Aorta (tissue), 5 donors: ENCODE data around the gene PPP1CC. TPM values are rescaled to one million over a fixed set of nuclear protein-coding genes. Genes with fewer than 3 reads are reported as not detected.

Experiments
- ATAC-seq: fragments of 200-7000 bp; cut with Tn5 transposase; one replicate; pipeline ENCODE4 v1.9.1; 2022; ENCODE audit warnings: moderate library complexity; ENCODE audit not compliant: low FRiP score
- DNase-seq, 2 donors: peaks; one replicate each; pipeline ENCODE4 v3.0.0-alpha.2; 2020
- H3K27ac ChIP-seq, 2 donors: one replicate each; pipeline ENCODE4 v1.5.1; 2013; ENCODE audit warnings: low read length in 2 of 2, mild to moderate bottlenecking in 2 of 2, moderate library complexity in 2 of 2, control low read depth in 1 of 2, inconsistent platforms in 1 of 2, low read depth in 1 of 2
- H3K27me3 ChIP-seq, 2 donors: one replicate each; pipeline ENCODE4 v1.6.1; 2013; ENCODE audit warnings: control low read depth in 1 of 2, low read length in 1 of 2, mild to moderate bottlenecking in 1 of 2, moderate library complexity in 1 of 2; ENCODE audit not compliant: insufficient read depth in 2 of 2, control insufficient read depth in 1 of 2
- H3K36me3 ChIP-seq, 2 donors: one replicate each; pipeline ENCODE4 v1.6.1; 2013; ENCODE audit warnings: control low read depth in 1 of 2, low read length in 1 of 2, mild to moderate bottlenecking in 1 of 2; ENCODE audit not compliant: insufficient read depth in 2 of 2, control insufficient read depth in 1 of 2
- H3K4me1 ChIP-seq, 2 donors: one replicate each; pipeline ENCODE4 v1.6.1; 2013; ENCODE audit warnings: low read length in 2 of 2, control low read depth in 1 of 2, mild to moderate bottlenecking in 1 of 2, moderate library complexity in 1 of 2; ENCODE audit not compliant: insufficient read depth in 2 of 2, control insufficient read depth in 1 of 2
- H3K4me3 ChIP-seq, 2 donors: one replicate each; pipeline ENCODE4 v1.5.1; 2013; ENCODE audit warnings: low read length in 2 of 2, control low read depth in 1 of 2, mild to moderate bottlenecking in 1 of 2
- H3K9me3 ChIP-seq: one replicate; pipeline ENCODE4 v1.6.1; 2013; ENCODE audit warnings: mild to moderate bottlenecking, low read length; ENCODE audit not compliant: control insufficient read depth
- WGBS, 2 donors: extraction: QIAGEN DNeasy Blood & Tissue Kit; methylation state at CpG; one replicate each; pipeline ENCODE4 v1.1.7; 2013; 5-methylcytosine and 5-hydroxymethylcytosine counted together
- intact Hi-C, 2 donors: fragments of 100-400 bp; cut with DNase I; formaldehyde crosslinking; loops; one replicate each; pipeline versions ENCODE4 v1.14.2 to v1.15.0; 2022
- long read RNA-seq, 2 donors: library from polyadenylated mRNA; unstranded; transcript quantifications; one replicate each; pipeline ENCODE4 v2.0.0, GENCODE V29; 2020 to 2021
- polyA plus RNA-seq, 2 donors: library from polyadenylated mRNA; stranded (reverse); fragments of 200-250 nt; gene quantifications; one replicate each; pipeline ENCODE4 v1.2.3, GENCODE V29; 2013
- total RNA-seq, 2 donors: library from RNA; stranded (reverse); fragmentation: NEBNext Ultra II Directional; extraction: Animal tissue kit (Norgen Biotek cat#: 25700); gene quantifications; one replicate each; pipeline ENCODE4 v1.2.1, GENCODE V29; 2021
- donor health status: healthy with polysubstance abuse.
- donor health status: Bipolar disorder and iron deficiency.
- donor health status: DM: no; HTN: no; CAD: no.
- donor health status: DM: no; HTN: no; CAD: no.
- donor health status: DM: yes; HTN: yes; CAD: no.

Gene PPP1CC
- total RNA-seq: 10 to 100 TPM; 73.8 to 85.8 TPM
- polyA plus RNA-seq: 100 to 1,000 TPM in 1 of 2 donors, 10 to 100 TPM in 1; 84.4 to 178 TPM
- long read RNA-seq, donor 1, transcript PPP1CC-201 (7 exons, 2,559 nt): major isoform, 149 of 173 reads
- long read RNA-seq, donor 1, transcript PPP1CC-202 (8 exons, 1,472 nt): minor isoform, 9 of 173 reads
- long read RNA-seq, donor 1, partial matches to known transcripts: 4 of 173 reads
- long read RNA-seq, donor 1, other reads (novel, unspliced or antisense): 6 of 173 reads
- long read RNA-seq, donor 2, transcript PPP1CC-201 (7 exons, 2,559 nt): major isoform, 28 of 34 reads
- long read RNA-seq, donor 2, partial matches to known transcripts: 1 of 34 reads
- long read RNA-seq, donor 2, other reads (novel, unspliced or antisense): 3 of 34 reads

GRCh38 chr12:110742718-110743570, at the start of gene PPP1CC:
Gene PPP1CC (minus strand): TSS chr12:110742891. CDS start chr12:110742707, 184 bp downstream.
- Histone ChIP-seq H3K36me3 (no peaks in the 10 kb centered on the region), H3K4me3 (peak within 1 kb of the TSS; percentile 83 to 89), H3K27ac (peak within 1 kb of the TSS in 1 of 2 donors; percentile 72), H3K9me3 (no peaks in the 10 kb centered on the region), H3K4me1 (peaks cover 0 to 2% of the 10 kb centered on the region in 2 donors), H3K27me3 (no peaks in the 10 kb centered on the region)
- WGBS, 2 donors: 1% methylated on average over 54 to 63 of the region's 63 CpGs
- DNase-seq: peak; percentile 97
- intact Hi-C loops: loop anchor here (5.0 to 10.0 kb wide), 4 partner anchors 101 to 144 kb away; partner anchors contain the start of gene CCDC63 (in 1 of the 2)
- ATAC-seq: peak; percentile 98

GRCh38 chr12:110791589-110791988, 48.9 kb upstream of the PPP1CC start:
- no peaks in the 10 kb centered on the region for H3K27me3 ChIP-seq
- H3K4me3 ChIP-seq: no peak overlapping the region
- no peaks in the 10 kb centered on the region for H3K9me3 ChIP-seq
- no peaks in the 10 kb centered on the region for H3K4me1 ChIP-seq
- no peaks in the 10 kb centered on the region for H3K36me3 ChIP-seq
- DNase-seq: no peak
- no peak for ATAC-seq
- intact Hi-C loops: no loop called here
- WGBS, 2 donors: 98 to 99% methylated on average over 3 of the region's 3 CpGs
- no peak overlapping the region for H3K27ac ChIP-seq

- no peak for DNase-seq
- ATAC-seq: no peak
- no peak overlapping the region for H3K4me3 ChIP-seq
- no peak overlapping the region for H3K27ac ChIP-seq
- H3K4me1 ChIP-seq: no peaks in the 10 kb centered on the region
- H3K36me3 ChIP-seq: no peaks in the 10 kb centered on the region
- intact Hi-C loops: no loop called here
- H3K27me3 ChIP-seq: no peaks in the 10 kb centered on the region
- H3K9me3 ChIP-seq: no peaks in the 10 kb centered on the region
- 3 to 6% methylated on average over 1 of the region's 1 CpG for whole genome bisulfite sequencing, 2 donors
Observed at GRCh38 chr12:110790301-110790700, 47.6 kb upstream of the PPP1CC start.

- intact Hi-C loops: no loop called here
- H3K27me3 ChIP-seq: no peaks in the 10 kb centered on the region
- H3K9me3 ChIP-seq: no peaks in the 10 kb centered on the region
- ATAC-seq: no peak
- H3K4me3 ChIP-seq: no peak overlapping the region
- whole genome bisulfite sequencing, 2 donors: 91 to 95% methylated on average over 7 of the region's 7 CpGs
- no peak overlapping the region for H3K27ac ChIP-seq
- H3K4me1 ChIP-seq: no peaks in the 10 kb centered on the region
- H3K36me3 ChIP-seq: no peaks in the 10 kb centered on the region
- DNase-seq: no peak
Observed at GRCh38 chr12:110786012-110786411, 43.3 kb upstream of the PPP1CC start.

GRCh38 chr12:110785240-110785639, 42.5 kb upstream of the PPP1CC start:
- no peak overlapping the region for H3K4me3 ChIP-seq
- intact Hi-C loops: no loop called here

GRCh38 chr12:110782922-110783321, 40.2 kb upstream of the PPP1CC start:
- H3K9me3 ChIP-seq: no peaks in the 10 kb centered on the region
- H3K27ac ChIP-seq: no peak overlapping the region
- no peak overlapping the region for H3K4me3 ChIP-seq
- DNase-seq (no peak), ATAC-seq (no peak)
- intact Hi-C loops: no loop called here
- no peaks in the 10 kb centered on the region for H3K27me3 ChIP-seq
- no peaks in the 10 kb centered on the region for H3K4me1 ChIP-seq
- H3K36me3 ChIP-seq: no peaks in the 10 kb centered on the region
- WGBS, 2 donors: 86 to 88% methylated on average over 8 of the region's 8 CpGs

More at GRCh38 chr12:110785240-110785639, 42.5 kb upstream of the PPP1CC start:
- ATAC-seq (no peak), DNase-seq (no peak)
- H3K9me3 ChIP-seq: no peaks in the 10 kb centered on the region
- no peak overlapping the region for H3K27ac ChIP-seq
- no peaks in the 10 kb centered on the region for H3K27me3 ChIP-seq
- no peaks in the 10 kb centered on the region for H3K4me1 ChIP-seq
- no peaks in the 10 kb centered on the region for H3K36me3 ChIP-seq
- WGBS, 2 donors: 82 to 86% methylated on average over 7 of the region's 7 CpGs

- WGBS, 2 donors: 76 to 88% methylated on average over 4 of the region's 4 CpGs
- no peak overlapping the region for H3K4me3 ChIP-seq
- ATAC-seq (no peak), DNase-seq (no peak)
- no peaks in the 10 kb centered on the region for H3K36me3 ChIP-seq
- no peaks in the 10 kb centered on the region for H3K9me3 ChIP-seq
- no peaks in the 10 kb centered on the region for H3K4me1 ChIP-seq
- intact Hi-C loops: no loop called here
- no peaks in the 10 kb centered on the region for H3K27me3 ChIP-seq
- no peak overlapping the region for H3K27ac ChIP-seq
Observed at GRCh38 chr12:110782094-110782493, 39.4 kb upstream of the PPP1CC start.

GRCh38 chr12:110780448-110780847, 37.8 kb upstream of the PPP1CC start:
- ATAC-seq (no peak), DNase-seq (no peak)
- Histone ChIP-seq H3K27ac (no peak overlapping the region), H3K36me3 (no peaks in the 10 kb centered on the region), H3K9me3 (no peaks in the 10 kb centered on the region), H3K4me3 (no peak overlapping the region), H3K4me1 (no peaks in the 10 kb centered on the region), H3K27me3 (no peaks in the 10 kb centered on the region)
- intact Hi-C loops: no loop called here
- 75 to 87% methylated on average over 4 of the region's 4 CpGs for WGBS, 2 donors
